ENCODE measurements around the gene MPND. TPM values are rescaled to one million over a fixed set of nuclear protein-coding genes. Genes with fewer than 3 reads are reported as not detected.
A peak's percentile ranks its signal among the peaks of the same experiment; 100 is the strongest.

Gene MPND
- polyA plus RNA-seq, 1 experiment, result 5.3 TPM

DNA sequence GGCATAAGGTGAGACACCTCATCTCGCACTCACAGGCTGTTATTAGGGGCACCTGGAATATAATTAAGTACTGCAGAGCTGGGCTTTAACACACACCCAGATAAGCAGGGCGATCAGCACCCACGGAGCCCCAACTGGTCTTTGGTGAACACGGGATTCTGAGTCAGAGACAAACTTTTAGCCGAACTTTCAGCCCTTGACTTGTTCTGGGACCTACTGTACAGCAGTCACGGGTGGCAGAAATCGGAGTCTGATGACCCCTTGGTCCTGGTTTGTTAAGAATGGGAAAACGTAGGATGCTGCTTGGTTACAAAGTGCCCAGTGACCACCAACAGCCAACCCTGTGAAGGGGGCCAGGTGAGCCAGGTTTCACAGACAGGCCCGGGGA is 47.9 kb downstream of the MPND start:
- Histone ChIP-seq H3K36me3 (ENCODE audit: control insufficient read depth, insufficient read depth, low read length) (peaks cover 4% of the 10 kb centered on the region), H3K27me3 (ENCODE audit: control insufficient read depth, insufficient read depth, low read length) (no peaks in the 10 kb centered on the region), H3K4me3 (ENCODE audit: low read depth, low read length) (no peak overlapping the region)
- DNase-seq (ENCODE audit: low read depth), result no peak
- no peak for TF ChIP-seq CTCF (IDR thresholded peaks at IDR 0.05; ENCODE audit: insufficient read depth, low read depth, low read length)
- ChIA-PET CTCF (interaction anchor here (0.8 to 3.4 kb wide), 5 partner anchors 9 to 38 kb away, joined by 3 to 21 read pairs (median 6); partner anchors contain the start of genes CHAF1A and SH3GL1), POLR2A (no interaction called here)

GRCh38 chr19:4391701-4392483 is 48.5 kb downstream of the MPND start:
- no peak for TF ChIP-seq CTCF (IDR thresholded peaks at IDR 0.05; ENCODE audit: insufficient read depth, low read depth, low read length)
- DNase-seq (ENCODE audit: low read depth), result peak; percentile 70
- H3K36me3 ChIP-seq (ENCODE audit: control insufficient read depth, insufficient read depth, low read length), result peaks cover 4% of the 10 kb centered on the region
- ChIA-PET POLR2A (no interaction called here), CTCF (interaction anchor here (0.8 to 3.4 kb wide), 6 partner anchors 9 to 63 kb away, joined by 3 to 21 read pairs (median 5); partner anchors contain the start of genes CHAF1A and SH3GL1)
- H3K4me3 ChIP-seq (ENCODE audit: low read depth, low read length), result no peak overlapping the region
- H3K27me3 ChIP-seq (ENCODE audit: control insufficient read depth, insufficient read depth, low read length), result no peaks in the 10 kb centered on the region

- Histone ChIP-seq H3K4me3 (ENCODE audit: low read depth, low read length) (no peak overlapping the region), H3K36me3 (ENCODE audit: control insufficient read depth, insufficient read depth, low read length) (peaks cover 4% of the 10 kb centered on the region; the same call in 1 of the 2 replicates), H3K27me3 (ENCODE audit: control insufficient read depth, insufficient read depth, low read length) (no peaks in the 10 kb centered on the region)
- ChIA-PET CTCF (interaction anchor here (0.8 to 2.7 kb wide), 6 partner anchors 8 to 127 kb away, joined by 3 to 11 read pairs (median 3); partner anchors contain the start of gene CHAF1A), POLR2A (interaction anchor here (0.6 to 0.7 kb wide), 2 partner anchors 24 to 89 kb away, joined by 20 to 24 read pairs; partner anchors contain the start of gene FSD1)
- TF ChIP-seq CTCF (IDR thresholded peaks at IDR 0.05; ENCODE audit: insufficient read depth, low read depth, low read length), result no peak
- no peak for DNase-seq (ENCODE audit: low read depth)
Observed at GRCh38 chr19:4393947-4394590, 50.7 kb downstream of the MPND start.

DNA sequence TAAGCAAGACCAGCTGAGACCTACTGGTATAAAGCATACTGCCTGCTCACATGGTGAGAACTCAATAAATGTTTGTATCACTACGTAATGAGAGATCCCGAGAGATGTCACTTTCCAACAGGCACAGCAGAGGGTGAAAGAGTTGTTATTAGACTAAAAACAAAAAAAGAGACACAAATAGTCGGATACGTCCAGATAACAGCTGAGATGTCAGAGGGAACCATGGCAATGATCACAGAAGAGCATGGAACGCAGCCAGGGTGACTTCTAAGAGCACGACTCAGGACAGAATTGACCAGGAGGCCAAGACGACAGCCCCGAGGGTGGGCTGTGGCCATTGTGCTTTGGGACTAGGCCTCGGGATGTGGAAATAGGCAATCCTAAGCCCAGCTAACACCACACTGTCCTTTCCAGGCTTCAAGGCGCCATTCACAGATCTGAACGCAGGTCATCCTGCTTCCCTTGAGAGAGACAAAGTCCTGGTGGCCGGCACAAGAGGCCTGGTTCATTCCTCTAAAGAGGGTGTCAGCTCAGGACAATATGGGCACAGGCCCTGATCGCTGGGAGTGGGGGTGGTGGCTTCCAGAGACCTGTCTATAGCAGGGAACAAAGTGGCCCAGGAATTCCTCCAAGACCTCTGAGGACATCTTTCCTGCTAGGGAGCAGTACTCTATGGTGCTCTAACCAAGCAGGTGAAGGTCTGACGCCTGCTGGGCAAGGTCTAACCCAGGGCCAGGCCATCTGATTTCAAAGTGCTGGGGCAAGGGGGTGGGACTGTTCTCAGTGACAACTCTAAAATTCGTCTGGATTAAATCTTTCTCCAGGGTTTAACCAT is 53.8 kb downstream of the MPND start:
- no peaks in the 10 kb centered on the region for H3K27me3 ChIP-seq (ENCODE audit: control insufficient read depth, insufficient read depth, low read length)
- no peak for TF ChIP-seq CTCF (IDR thresholded peaks at IDR 0.05; ENCODE audit: insufficient read depth, low read depth, low read length)
- no peak overlapping the region for H3K4me3 ChIP-seq (ENCODE audit: low read depth, low read length)
- H3K36me3 ChIP-seq (ENCODE audit: control insufficient read depth, insufficient read depth, low read length), result peaks cover 4% of the 10 kb centered on the region; the same call in 1 of the 2 replicates
- DNase-seq (ENCODE audit: low read depth), result no peak
- POLR2A ChIA-PET, result no interaction called here
- CTCF ChIA-PET, result no interaction called here
